HL-60/S4 (cell line): Measurements from ENCODE around the gene RBP2.

Experiments
- in situ Hi-C: fragments of 300-500 bp; cut with MboI; formaldehyde crosslinking; loops from 2 replicates; pipeline ENCODE4 v1.14.3; 2022; ENCODE audit warnings: low sequenced_read_pairs

Gene RBP2

DNA sequence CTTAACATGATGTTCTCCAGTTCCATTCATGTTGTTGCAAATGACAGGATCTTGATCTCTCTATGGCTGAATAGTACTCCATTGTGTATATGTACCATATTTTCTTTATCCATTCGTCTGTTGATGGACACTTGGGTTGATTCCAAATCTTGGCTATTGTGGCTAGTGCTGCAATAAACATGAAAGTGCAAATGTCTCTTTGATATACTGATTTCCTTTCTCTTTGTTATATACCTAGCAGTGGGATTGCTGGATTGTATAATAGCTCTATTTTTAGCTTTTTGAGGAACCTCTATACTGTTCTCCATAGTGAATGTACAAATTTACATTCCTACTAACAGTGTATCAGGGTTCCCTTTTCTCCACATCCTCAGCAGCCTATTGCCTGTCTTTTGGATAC is 5.9 kb upstream of the RBP2 start:
- in situ Hi-C loops, result no loop called here

DNA sequence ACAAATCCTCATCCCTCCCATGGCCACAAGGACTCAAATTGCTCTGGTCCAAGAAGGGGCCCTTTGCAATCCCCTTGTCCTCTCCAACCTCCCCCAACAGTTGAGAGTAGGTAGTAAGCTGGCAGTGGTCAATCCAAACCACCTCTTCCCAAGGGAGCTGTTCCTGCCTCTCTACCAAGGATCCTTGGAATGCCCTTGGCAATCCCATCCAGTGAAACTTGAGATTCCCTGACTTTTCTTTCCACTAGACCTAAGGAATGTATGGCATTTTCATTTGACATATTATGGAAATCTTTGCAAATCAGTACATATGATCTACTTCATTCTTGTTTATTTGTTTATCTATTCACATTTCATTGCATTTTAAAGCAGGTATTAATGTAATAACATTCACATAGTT is 4.8 kb upstream of the RBP2 start:
- in situ Hi-C loops, result no loop called here

- in situ Hi-C loops, result no loop called here
Observed at GRCh38 chr3:139480585-139480984, 4.3 kb upstream of the RBP2 start.

- in situ Hi-C loops, result no loop called here
Observed at GRCh38 chr3:139477710-139478640, 1.7 kb upstream of the RBP2 start.

GRCh38 chr3:139473155-139473771 is 3.1 kb downstream of the RBP2 start:
- in situ Hi-C loops, result no loop called here

GRCh38 chr3:139472380-139473010 is 3.8 kb downstream of the RBP2 start:
- in situ Hi-C loops, result no loop called here

DNA sequence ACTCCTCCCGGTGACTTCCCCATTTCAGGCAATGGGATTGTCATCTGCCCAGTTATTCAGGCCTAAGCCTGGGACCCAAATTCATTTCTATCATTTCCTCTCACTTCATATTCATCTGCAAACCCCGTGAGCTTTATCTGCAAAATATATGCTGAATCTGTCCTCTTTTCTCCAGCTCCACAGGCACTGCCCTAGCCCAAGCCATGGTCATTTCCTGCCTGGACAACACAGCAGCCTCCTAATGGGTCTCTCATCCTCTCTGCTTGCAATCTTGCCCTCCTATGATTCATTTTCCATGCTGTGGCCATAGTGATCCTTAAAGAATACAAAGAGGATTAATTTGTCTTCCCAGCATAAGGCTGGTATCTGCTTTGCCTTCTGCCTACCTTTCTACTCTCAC is 6.1 kb downstream of the RBP2 start:
- in situ Hi-C loops, result no loop called here

DNA sequence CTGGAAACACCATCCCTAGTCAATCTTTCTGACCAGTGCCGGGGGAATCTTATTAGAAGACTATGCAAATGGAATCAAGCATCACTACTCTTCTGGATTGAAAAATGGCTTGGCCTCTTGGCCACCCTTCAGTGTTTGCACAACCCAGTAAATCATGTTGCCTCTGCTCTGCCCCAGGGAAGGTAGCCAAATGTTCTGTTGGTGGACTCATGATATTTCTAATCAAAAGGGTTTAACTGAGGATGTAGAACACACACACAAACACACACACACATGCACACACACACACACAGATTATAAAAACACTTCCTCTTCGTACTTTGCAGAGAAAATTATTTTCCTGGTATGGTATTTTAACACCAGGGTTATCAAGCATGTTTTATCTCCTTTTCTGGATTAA is 7.9 kb downstream of the RBP2 start:
- in situ Hi-C loops, result no loop called here

GRCh38 chr3:139466360-139466759 is 10.0 kb downstream of the RBP2 start:
- in situ Hi-C loops, result no loop called here

DNA sequence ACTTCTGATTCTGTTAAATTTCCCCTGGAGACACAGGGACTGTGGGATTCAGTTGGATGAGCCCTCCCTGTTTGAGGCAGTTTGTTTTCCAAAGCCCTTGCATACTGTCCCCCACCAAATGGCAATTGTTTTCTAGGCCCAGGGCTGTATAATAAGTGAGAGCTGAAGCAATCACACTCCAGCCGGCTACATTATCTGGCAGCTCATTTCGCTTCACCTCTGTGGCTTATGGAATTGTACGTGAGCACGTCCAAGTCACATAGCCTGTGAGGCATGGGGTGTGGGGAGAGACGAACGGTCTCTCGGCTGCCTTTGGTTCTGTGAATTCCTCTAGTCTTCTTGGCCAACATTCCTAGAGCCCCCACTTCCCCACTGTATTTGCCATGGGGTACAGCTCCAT is 10.7 kb downstream of the RBP2 start:
- in situ Hi-C loops, result no loop called here

- in situ Hi-C loops, result no loop called here
Observed at GRCh38 chr3:139463466-139463865, 12.8 kb downstream of the RBP2 start.

DNA sequence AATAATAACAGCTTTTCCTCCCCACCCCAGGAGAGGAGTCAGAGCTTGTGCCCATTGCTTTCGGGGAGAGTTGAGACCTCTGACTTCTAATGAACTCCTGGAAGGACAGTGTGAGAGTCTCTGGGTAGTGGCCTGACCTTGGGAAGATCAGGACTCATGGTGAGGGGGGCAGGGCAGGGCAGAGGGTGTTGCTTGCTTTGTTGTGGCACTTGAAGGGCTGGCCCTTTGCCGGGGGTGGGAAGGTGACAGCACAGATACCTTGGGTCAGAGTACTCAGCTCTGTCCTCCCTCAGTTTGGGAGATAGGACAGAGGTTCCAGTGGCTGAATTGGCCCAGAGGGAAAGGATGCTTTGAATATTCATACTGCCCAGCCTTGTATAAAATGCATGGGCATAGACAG is 15.8 kb downstream of the RBP2 start:
- in situ Hi-C loops, result no loop called here

DNA sequence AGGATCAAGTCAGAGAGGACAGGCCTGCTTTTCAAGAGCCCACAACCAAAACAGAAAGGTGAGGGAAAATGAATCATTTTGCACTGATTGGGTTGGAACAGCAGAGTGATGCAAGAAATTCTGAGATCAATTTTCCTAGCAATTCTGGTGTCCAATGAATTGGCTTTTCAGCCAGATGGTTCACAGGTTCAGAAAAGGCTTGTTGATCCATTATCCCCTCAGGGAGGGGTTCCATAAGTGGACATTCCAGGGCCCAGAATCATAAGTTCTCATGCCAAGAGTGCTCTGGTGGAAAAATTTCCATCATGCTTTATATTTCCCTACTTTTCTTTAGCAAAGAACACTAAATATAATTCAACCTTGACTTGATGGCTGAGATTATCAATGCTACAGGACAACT is 16.2 kb downstream of the RBP2 start:
- in situ Hi-C loops, result no loop called here

GRCh38 chr3:139458348-139458747 is 18.0 kb downstream of the RBP2 start:
- in situ Hi-C loops, result no loop called here

DNA sequence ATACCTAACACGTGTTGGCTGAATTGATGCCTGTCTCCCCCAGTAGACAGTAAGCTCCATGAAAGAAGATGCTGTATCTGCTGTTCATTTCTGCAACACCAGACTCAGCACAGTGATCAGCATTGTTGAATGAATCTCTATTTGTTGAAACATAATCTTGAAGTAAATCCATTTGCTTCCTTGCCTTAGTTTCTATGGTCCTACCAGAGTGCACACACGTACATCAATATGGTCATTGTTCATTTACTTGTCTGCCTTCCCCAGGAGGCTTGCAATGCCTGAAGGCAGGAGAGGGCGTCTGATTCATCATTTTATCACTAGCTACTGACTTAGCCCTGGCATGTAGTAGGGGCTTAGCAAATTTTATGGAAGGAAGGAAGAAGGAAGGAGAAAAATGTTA is 19.2 kb downstream of the RBP2 start:
- in situ Hi-C loops, result no loop called here

DNA sequence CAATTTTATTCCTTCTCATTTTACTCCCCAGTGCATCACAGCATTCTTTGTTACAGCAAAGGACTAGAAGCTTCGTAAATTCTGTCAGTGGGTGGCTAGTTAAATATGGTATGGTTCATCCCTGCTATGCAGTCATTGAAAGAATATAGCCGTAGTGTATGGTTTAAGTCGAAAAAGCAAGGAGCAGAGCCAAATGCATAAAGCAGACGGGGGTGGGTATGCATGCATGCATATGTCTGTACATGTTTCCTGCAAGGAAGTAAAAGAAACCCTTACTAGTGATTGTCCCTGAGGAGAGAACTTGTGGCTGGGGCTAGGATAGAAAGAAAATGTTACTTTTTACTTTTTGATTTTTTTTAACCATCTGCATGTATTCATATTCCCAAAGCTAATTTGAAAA is 19.9 kb downstream of the RBP2 start:
- in situ Hi-C loops, result no loop called here

- in situ Hi-C loops, result no loop called here
Observed at GRCh38 chr3:139455855-139456254, 20.5 kb downstream of the RBP2 start.

GRCh38 chr3:139455206-139455605 is 21.1 kb downstream of the RBP2 start:
- in situ Hi-C loops, result no loop called here

GRCh38 chr3:139454346-139454745 is 22.0 kb downstream of the RBP2 start:
- in situ Hi-C loops, result no loop called here

DNA sequence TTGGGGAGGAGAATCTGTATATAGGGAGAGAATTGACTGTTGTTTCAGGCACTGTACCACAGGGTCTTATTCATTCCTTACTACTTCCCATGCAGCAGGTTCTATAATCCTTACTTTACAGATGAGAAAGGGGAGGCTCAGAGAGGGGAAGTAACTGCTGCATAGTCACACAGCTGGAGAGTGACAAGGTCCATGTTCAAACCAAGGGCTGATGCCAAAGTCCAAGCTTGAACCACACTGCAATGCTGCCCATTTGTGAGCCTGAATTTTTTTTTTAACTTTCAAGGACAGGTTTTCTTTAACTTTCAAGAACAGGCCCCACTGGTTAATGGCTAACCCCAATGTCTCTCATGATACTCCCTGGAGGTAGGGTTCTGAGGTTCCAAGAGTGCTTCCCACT is 26.2 kb downstream of the RBP2 start:
- in situ Hi-C loops, result no loop called here

- in situ Hi-C loops, result no loop called here
Observed at GRCh38 chr3:139449566-139449965, 26.8 kb downstream of the RBP2 start.

DNA sequence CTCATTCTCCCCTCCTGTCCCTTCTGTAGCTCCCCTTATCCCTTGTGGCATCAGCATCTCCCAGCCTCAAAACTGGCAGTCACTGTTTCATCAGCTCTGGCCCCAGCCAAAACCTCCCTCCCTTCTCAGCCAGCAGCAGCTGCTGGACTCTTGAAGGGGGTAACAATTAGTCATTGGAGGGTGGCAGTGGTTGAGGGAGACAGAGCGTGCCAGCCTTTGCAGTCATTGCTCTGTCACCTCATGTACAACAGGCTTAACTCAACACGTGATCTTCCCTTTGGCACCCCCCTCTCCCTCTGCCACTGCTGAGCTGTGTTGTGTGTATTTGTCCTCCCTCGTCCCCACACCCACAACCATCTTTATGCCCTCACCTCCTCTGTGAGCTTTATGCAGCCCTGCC is 28.2 kb downstream of the RBP2 start:
- in situ Hi-C loops, result no loop called here
